Gastroesophageal sphincter (tissue), 4 donors: ENCODE data around the gene PIK3CD. TPM values are rescaled to one million over a fixed set of nuclear protein-coding genes. Genes with fewer than 3 reads are reported as not detected.

ENCODE experiments used
- ATAC-seq: fragments of 150-250 bp; one replicate; pipeline ENCODE4 v1.9.1; 2016; ENCODE audit warnings: mild to moderate bottlenecking, moderate library complexity
- H3K27ac ChIP-seq, 4 donors: fragments of 200-600 bp; sonication (generic) in 3 of 4; 1 replicate in 3 of 4; 2 replicates in 1 of 4; pipeline ENCODE4 v1.5.1; 2016 to 2019
- H3K27me3 ChIP-seq: fragments of 200-600 bp; sonication (generic); one replicate; pipeline ENCODE4 v1.5.1; 2019
- H3K36me3 ChIP-seq, 2 donors: fragments of 200-600 bp; sonication (generic); one replicate each; pipeline ENCODE4 v1.5.1; 2019; ENCODE audit warnings: control low read depth in 1 of 2
- H3K4me1 ChIP-seq, 3 donors: fragments of 200-600 bp; sonication (generic); 1 replicate in 2 of 3; 2 replicates in 1 of 3; pipeline ENCODE4 v1.5.1; 2016 to 2019; ENCODE audit warnings: control low read depth in 2 of 3
- H3K4me3 ChIP-seq, 2 donors: fragments of 200-600 bp; sonication (generic); one replicate each; pipeline ENCODE4 v1.5.1; 2019; ENCODE audit warnings: mild to moderate bottlenecking in 1 of 2, moderate library complexity in 1 of 2
- H3K9me3 ChIP-seq, 3 donors: fragments of 200-600 bp; sonication (generic); one replicate each; pipeline ENCODE4 v1.5.1; 2017 to 2019; ENCODE audit warnings: control low read depth in 2 of 3
- EP300 ChIP-seq: sonication (generic); formaldehyde crosslinking; IDR thresholded peaks from one replicate; pipeline ENCODE4 v1.6.1; 2017; ENCODE audit warnings: antibody characterized with exemption, mild to moderate bottlenecking
- POLR2A ChIP-seq, 2 donors: fragments of 450-650 bp; IDR thresholded peaks; one replicate each; pipeline ENCODE4 v1.6.1; 2017; ENCODE audit warnings: antibody characterized with exemption in 2 of 2, mild to moderate bottlenecking in 2 of 2, moderate library complexity in 1 of 2
- POLR2AphosphoS5 ChIP-seq: sonication (generic); formaldehyde crosslinking; IDR thresholded peaks from one replicate; pipeline ENCODE4 v1.6.1; 2017; ENCODE audit warnings: antibody characterized with exemption
- WGBS, 2 donors: methylation state at CpG; one replicate each; pipeline ENCODE4 v1.1.5; 2018; ENCODE audit warnings: low coverage in 1 of 2; 5-methylcytosine and 5-hydroxymethylcytosine counted together
- total RNA-seq, 4 donors: library from RNA; depleted of rRNA; stranded (reverse); fragments of >200 nt; gene quantifications; one replicate each; pipeline ENCODE4 v1.1.0, GENCODE V29; 2016
- TF ChIP-seq, protein P1 (sequence below), 4 experiments: fragments of 200-600 bp in 2 of 4; fragments of 450-650 bp in 2 of 4; sonication (generic) in 1 of 4; IDR thresholded peaks; one replicate each; pipeline ENCODE4 v1.5.1; 2017 to 2019; ENCODE audit warnings: antibody characterized with exemption in 4 of 4, mild to moderate bottlenecking in 2 of 4, moderate library complexity in 2 of 4

PIK3CD gene
- total RNA-seq, 4 donors from 2014 or later = 8.2 to 18.2 (median 15.4) TPM

DNA sequence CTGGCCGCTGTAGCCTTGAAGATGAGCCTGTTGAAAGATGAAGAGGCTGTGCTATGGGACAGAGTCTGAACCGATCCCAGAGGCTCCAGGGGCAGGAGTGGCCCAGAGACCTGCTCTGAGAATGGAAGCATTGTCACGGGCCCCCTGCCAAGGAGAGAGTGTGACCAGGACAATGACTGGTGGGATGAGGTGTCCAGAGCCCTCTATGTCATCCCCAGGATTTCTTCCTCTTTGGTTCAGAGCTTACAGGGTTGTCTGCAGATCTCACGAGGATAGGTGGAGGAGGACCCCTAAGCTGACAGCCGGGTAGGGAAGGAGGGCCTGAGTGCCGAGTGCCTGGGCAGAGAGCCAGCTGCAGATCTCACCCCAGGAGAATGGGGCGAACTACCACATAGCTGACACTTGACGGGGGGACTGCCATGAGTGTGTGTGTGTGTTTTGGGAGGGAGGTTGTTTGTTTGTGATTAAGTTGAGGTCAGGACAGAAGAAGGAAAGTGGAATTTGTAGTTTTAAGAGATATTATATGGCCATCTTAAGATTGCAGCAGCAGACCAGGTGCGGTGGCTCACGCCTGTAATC, 25.4 kb downstream of the PIK3CD start:
- Histone ChIP-seq H3K36me3 (no peaks in the 10 kb centered on the region), H3K4me3 (no peak overlapping the region), H3K27me3 (peaks cover 4% of the 10 kb centered on the region), H3K9me3 (no peaks in the 10 kb centered on the region), H3K4me1 (no peaks in the 10 kb centered on the region), H3K27ac (no peak overlapping the region)
- TF ChIP-seq POLR2AphosphoS5 (no peak), POLR2A (IDR thresholded peaks at IDR 0.05) (no peak), EP300 (no peak)
- TF ChIP-seq, protein P1, sequence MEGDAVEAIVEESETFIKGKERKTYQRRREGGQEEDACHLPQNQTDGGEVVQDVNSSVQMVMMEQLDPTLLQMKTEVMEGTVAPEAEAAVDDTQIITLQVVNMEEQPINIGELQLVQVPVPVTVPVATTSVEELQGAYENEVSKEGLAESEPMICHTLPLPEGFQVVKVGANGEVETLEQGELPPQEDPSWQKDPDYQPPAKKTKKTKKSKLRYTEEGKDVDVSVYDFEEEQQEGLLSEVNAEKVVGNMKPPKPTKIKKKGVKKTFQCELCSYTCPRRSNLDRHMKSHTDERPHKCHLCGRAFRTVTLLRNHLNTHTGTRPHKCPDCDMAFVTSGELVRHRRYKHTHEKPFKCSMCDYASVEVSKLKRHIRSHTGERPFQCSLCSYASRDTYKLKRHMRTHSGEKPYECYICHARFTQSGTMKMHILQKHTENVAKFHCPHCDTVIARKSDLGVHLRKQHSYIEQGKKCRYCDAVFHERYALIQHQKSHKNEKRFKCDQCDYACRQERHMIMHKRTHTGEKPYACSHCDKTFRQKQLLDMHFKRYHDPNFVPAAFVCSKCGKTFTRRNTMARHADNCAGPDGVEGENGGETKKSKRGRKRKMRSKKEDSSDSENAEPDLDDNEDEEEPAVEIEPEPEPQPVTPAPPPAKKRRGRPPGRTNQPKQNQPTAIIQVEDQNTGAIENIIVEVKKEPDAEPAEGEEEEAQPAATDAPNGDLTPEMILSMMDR (IDR thresholded peaks at IDR 0.05) = no peak
- 44 to 54% methylated on average over 2 to 8 of the region's 10 CpGs for WGBS, 2 donors
- ATAC-seq = no peak

GRCh38 chr1:9680091-9680490, 28.6 kb downstream of the PIK3CD start:
- no peak overlapping the region for H3K27ac ChIP-seq
- H3K27me3 ChIP-seq = no peaks in the 10 kb centered on the region
- no peak for TF ChIP-seq POLR2A (IDR thresholded peaks at IDR 0.05)
- no peak for TF ChIP-seq EP300
- TF ChIP-seq POLR2AphosphoS5 = no peak
- TF ChIP-seq, protein P1 (IDR thresholded peaks at IDR 0.05) = no peak
- no peaks in the 10 kb centered on the region for H3K4me1 ChIP-seq
- WGBS, 2 donors = 93 to 100% methylated on average over 2 of the region's 2 CpGs
- no peak for ATAC-seq
- no peaks in the 10 kb centered on the region for H3K36me3 ChIP-seq
- H3K9me3 ChIP-seq = no peaks in the 10 kb centered on the region
- H3K4me3 ChIP-seq = no peak overlapping the region

- ATAC-seq = no peak
- 80 to 93% methylated on average over 1 to 5 of the region's 6 CpGs for WGBS, 2 donors
- Histone ChIP-seq H3K36me3 (no peaks in the 10 kb centered on the region), H3K27me3 (no peaks in the 10 kb centered on the region), H3K27ac (no peak overlapping the region), H3K4me3 (no peak overlapping the region), H3K9me3 (no peaks in the 10 kb centered on the region), H3K4me1 (no peaks in the 10 kb centered on the region)
- TF ChIP-seq EP300 (no peak), POLR2A (IDR thresholded peaks at IDR 0.05) (no peak), POLR2AphosphoS5 (no peak)
- TF ChIP-seq, protein P1 (IDR thresholded peaks at IDR 0.05) = no peak
Observed at GRCh38 chr1:9680828-9681227, 29.3 kb downstream of the PIK3CD start.

DNA sequence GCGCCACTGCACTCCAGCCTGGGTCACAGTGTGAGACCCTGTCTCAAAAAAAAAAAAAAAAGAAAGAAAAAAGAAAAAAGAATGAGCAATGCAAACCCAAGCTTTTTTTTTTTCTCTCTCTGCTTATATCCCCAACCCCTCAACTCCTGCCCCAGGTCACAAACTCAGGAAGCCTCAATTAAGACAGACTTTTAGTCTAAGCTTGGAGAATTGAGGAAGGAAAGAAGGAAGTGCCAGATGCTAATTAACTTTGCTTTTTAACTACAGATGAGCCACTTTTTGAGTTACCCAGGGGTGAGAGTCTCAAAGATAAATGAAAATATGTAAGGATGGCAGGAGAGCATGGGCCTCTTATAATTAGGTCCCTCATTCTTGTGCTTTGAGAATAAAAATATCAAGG, 33.3 kb downstream of the PIK3CD start:
- Histone ChIP-seq H3K4me1 (peaks cover 0 to 29% (median 20%) of the 10 kb centered on the region in 3 donors), H3K27ac (no peak overlapping the region), H3K27me3 (no peaks in the 10 kb centered on the region), H3K4me3 (no peak overlapping the region), H3K9me3 (no peaks in the 10 kb centered on the region), H3K36me3 (no peaks in the 10 kb centered on the region)
- TF ChIP-seq EP300 (no peak), POLR2A (IDR thresholded peaks at IDR 0.05) (no peak), POLR2AphosphoS5 (no peak)
- TF ChIP-seq, protein P1 (IDR thresholded peaks at IDR 0.05) = no peak
- no peak for ATAC-seq
- WGBS, 2 donors = 100% methylated on average over 1 of the region's 1 CpG; no CpG with 5 or more reads in 1 of the 2 donors
